Activated naive CD4-positive, alpha-beta T cell treated with anti-CD3 and anti-CD28 coated beads, Interleukin-2, amount 50 U/mL, for 72 hours (primary cell): ENCODE data around the gene HPX. TPM values are rescaled to one million over a fixed set of nuclear protein-coding genes. Genes with fewer than 3 reads are reported as not detected.
A peak's percentile ranks its signal among the peaks of the same experiment; 100 is the strongest.

Source experiments
- ATAC-seq, 2 donors: fragments of 150-1000 bp; cut with Tn5 transposase; 2 replicates each; pipeline ENCODE4 v1.10.0; 2021; ENCODE audit warnings: mild to moderate bottlenecking in 2 of 2, moderate library complexity in 2 of 2
- DNase-seq, 2 donors: peaks; one replicate each; pipeline ENCODE4 v3.0.0; 2021 to 2022; ENCODE audit warnings: low spot score in 2 of 2
- H3K27ac Mint-ChIP-seq, 2 donors: one replicate each; pipeline ENCODE4 v1.8.0; 2022; ENCODE audit warnings: mild to moderate bottlenecking in 2 of 2, mixed read lengths in 2 of 2
- H3K36me3 Mint-ChIP-seq, 2 donors: one replicate each; pipeline ENCODE4 v1.8.0; 2022; ENCODE audit warnings: mixed read lengths in 2 of 2
- H3K9me3 Mint-ChIP-seq, 2 donors: one replicate each; pipeline ENCODE4 v1.8.0; 2022; ENCODE audit warnings: mixed read lengths in 2 of 2
- total RNA-seq, 2 donors: library from RNA; stranded (reverse); gene quantifications; one replicate each; pipeline ENCODE4 v1.2.3, GENCODE V29; 2022

HPX gene
- total RNA-seq, 2 donors from 2014 or later, result 0.41 to 0.55 TPM

GRCh38 chr11:6437993-6438392 is 2.8 kb downstream of the HPX start:
- Mint-ChIP-seq H3K27ac (no peak overlapping the region), H3K9me3 (no peaks in the 10 kb centered on the region), H3K36me3 (no peaks in the 10 kb centered on the region)
- DNase-seq (no peak), ATAC-seq (peak in 1 of 2 donors; percentile 75)

DNA sequence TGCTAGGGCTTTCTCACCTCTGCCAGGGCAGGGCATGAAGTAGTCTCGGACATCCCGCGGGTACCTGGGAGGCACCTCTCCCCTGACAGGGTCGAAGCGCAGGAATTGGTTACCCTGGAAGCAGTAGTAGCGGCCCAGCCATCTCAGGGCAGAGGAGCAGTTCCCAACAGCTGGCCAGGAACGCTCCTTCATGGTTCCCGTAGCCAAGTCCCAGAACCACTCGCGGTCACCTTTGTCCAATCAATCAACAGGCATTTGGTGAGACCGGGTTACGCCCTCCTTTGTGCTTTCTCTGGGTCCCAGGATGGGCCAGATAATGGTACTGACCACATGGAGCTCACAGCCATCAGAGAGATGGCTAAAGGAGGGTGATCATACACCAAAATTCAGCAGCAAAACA is 3.4 kb downstream of the HPX start:
- ATAC-seq, result no peak

DNA sequence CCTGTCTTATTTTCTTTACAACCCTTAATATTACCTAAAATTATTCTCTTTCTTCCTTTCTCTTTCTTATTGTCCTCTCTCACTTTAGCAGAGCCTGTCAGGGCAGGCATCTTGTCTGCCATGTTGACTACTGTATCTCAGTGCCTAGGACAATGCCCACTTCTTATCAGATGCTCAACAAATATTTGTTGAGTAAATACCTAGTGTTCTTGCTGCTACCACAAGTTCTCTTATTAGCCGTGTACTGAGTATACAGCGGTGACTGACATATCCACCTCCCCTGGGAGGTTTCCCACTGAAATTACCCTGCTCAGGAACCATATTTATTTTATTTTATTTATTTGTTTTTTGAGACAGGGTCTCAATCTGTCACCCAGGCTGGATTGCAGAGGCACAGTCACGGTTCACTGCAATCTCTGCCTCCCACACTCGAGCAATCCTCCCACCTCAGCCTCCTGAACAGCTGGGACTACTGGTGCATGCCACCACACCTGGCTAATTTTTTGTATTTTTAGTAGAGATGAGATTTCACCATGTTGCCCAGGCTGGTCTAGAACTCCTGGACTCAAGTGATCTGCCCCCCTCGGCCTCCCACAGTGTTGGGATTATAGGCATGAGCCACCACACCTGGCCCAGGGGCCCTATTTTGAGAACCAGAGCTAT is 6.7 kb downstream of the HPX start:
- Mint-ChIP-seq H3K9me3 (no peaks in the 10 kb centered on the region), H3K27ac (no peak overlapping the region), H3K36me3 (no peaks in the 10 kb centered on the region)
- no peak for DNase-seq
- ATAC-seq, result no peak

More for the DNA sequence above, 3.4 kb downstream of the HPX start:
- Mint-ChIP-seq H3K36me3 (no peaks in the 10 kb centered on the region), H3K9me3 (no peaks in the 10 kb centered on the region), H3K27ac (no peak overlapping the region)
- DNase-seq, result no peak

- no peaks in the 10 kb centered on the region for H3K9me3 Mint-ChIP-seq
- H3K27ac Mint-ChIP-seq, result peak overlapping the region in 1 of 2 donors; percentile 28
- DNase-seq, result no peak
- no peak for ATAC-seq
- no peaks in the 10 kb centered on the region for H3K36me3 Mint-ChIP-seq
Observed at GRCh38 chr11:6431861-6432260, 8.9 kb downstream of the HPX start.

DNA sequence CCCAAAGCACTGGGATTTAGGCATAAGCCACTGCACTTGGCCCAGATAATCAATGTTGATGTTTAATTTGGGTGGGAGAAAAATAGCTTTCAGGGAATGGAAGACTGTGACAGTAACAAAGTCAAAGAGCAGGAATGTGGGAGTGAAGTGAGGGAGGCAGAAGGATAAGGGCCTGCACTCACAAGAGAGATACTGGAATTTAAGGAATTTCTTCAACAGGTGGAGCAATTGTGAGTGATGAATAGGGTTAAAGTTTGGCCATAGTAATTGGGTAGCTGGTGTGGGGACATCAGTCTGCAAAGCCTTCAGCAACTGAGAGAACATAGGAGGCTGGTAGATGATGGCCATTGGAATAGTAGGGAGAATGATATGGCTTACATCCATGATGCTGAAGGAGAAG is 13.3 kb downstream of the HPX start:
- H3K36me3 Mint-ChIP-seq, result no peaks in the 10 kb centered on the region
- no peaks in the 10 kb centered on the region for H3K9me3 Mint-ChIP-seq
- no peak for ATAC-seq
- DNase-seq, result no peak
- H3K27ac Mint-ChIP-seq, result no peak overlapping the region

- H3K36me3 Mint-ChIP-seq, result no peaks in the 10 kb centered on the region
- DNase-seq (no peak), ATAC-seq (no peak)
- H3K9me3 Mint-ChIP-seq, result no peaks in the 10 kb centered on the region
- H3K27ac Mint-ChIP-seq, result no peak overlapping the region
Observed at GRCh38 chr11:6420677-6421076, 20.1 kb downstream of the HPX start.

DNA sequence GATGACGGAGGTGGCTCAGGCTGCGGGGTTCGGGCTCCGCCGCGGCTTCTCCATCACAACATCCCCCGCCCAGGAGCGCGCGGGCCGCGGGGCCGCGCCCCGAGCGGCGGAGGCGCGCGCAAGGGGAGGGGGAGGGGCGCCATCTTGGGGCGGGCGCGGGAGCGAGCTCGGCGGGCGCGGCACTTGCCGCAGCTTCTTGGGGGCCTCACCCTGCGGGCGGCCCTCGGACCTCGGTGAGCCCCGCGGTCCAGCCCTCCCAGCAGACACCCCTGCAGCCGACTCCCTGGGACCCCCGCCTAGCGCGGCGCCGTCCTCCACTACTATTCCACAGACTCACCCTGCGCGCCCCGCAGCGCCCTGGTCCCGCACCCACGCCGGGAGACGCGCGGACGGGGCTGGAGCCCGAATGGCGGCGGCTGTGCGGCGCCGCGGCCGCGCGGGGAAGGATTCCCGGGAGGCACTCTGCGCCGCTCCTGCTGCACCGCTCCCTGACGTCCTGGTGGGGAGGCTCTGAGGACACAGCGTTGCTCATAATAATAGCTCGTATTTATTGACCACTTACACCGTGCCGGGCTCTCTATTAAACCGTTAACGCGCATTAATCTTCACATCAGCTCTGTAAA is 21.7 kb downstream of the HPX start, which contains the start of gene APBB1:
APBB1 (minus strand) TSS at position 86 of the 623 bp plus-strand sequence. CDS start 7,747 bp downstream, outside the sequence.
- ATAC-seq (peak; percentile 28 to 67), DNase-seq (peak; percentile 75 to 79)
- Mint-ChIP-seq H3K36me3 (no peaks in the 10 kb centered on the region), H3K27ac (peak within 1 kb of the TSS in 1 of 2 donors; percentile 75), H3K9me3 (no peaks in the 10 kb centered on the region)

DNA sequence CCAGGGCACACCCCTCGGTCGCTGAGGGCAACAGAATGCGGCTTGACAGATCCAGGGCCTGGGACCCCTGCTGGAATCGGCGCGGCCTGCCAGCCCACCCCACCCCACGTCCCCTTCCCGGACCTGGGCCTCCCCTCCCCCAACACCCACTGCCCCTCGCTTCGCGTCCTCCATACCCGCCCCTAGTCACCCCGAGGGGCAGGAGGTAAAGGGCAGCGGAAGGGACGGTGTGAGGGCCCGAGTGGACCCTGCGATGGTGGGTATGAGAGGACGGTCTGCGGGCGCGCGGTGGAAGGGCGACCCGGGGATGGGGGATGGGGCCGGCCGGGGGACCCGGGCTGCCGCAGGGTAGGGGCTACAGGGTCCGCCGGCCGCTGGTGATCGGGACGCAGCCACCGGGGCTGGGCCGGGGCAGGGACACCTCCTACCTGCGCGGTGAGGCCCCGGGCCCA is 22.2 kb downstream of the HPX start:
- Mint-ChIP-seq H3K9me3 (no peaks in the 10 kb centered on the region), H3K27ac (no peak overlapping the region), H3K36me3 (no peaks in the 10 kb centered on the region)
- ATAC-seq (no peak), DNase-seq (no peak)

- Mint-ChIP-seq H3K36me3 (no peaks in the 10 kb centered on the region), H3K27ac (no peak overlapping the region), H3K9me3 (no peaks in the 10 kb centered on the region)
- no peak for ATAC-seq
- no peak for DNase-seq
Observed at GRCh38 chr11:6417907-6418556, 22.8 kb downstream of the HPX start.

- Mint-ChIP-seq H3K27ac (no peak overlapping the region), H3K36me3 (no peaks in the 10 kb centered on the region), H3K9me3 (no peaks in the 10 kb centered on the region)
- DNase-seq, result no peak
- no peak for ATAC-seq
Observed at GRCh38 chr11:6415797-6416196, 25.0 kb downstream of the HPX start.

- ATAC-seq (peak; percentile 14 to 61), DNase-seq (peak; percentile 36 to 78)
Observed at GRCh38 chr11:6414874-6415328, 25.9 kb downstream of the HPX start.

DNA sequence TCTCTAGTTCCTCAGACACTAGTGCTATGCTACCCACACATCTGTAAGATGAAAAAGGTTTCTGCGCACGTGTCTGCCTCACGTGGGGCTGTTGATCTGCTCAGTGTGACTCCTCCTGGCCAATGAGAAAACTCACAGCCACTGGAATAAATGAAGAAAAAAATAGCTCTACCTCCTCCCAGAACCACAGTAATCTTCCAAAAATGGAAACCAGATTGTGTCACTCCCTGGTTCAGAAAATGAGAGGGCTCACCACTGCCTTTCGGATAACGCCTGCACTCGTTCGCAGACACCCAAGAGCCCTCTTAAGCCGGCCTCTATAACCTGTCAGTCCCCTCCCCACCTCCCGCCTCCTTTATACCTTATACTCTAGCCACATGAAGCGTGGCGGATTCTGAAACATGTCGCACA is 27.0 kb downstream of the HPX start:
- Mint-ChIP-seq H3K36me3 (peaks cover 0 to 10% of the 10 kb centered on the region in 2 donors), H3K9me3 (no peaks in the 10 kb centered on the region)
- DNase-seq, result peak; percentile 59 to 82

More at GRCh38 chr11:6414874-6415328, 25.9 kb downstream of the HPX start:
- Mint-ChIP-seq H3K27ac (no peak overlapping the region), H3K36me3 (peaks cover 0 to 1% of the 10 kb centered on the region in 2 donors), H3K9me3 (no peaks in the 10 kb centered on the region)

DNA sequence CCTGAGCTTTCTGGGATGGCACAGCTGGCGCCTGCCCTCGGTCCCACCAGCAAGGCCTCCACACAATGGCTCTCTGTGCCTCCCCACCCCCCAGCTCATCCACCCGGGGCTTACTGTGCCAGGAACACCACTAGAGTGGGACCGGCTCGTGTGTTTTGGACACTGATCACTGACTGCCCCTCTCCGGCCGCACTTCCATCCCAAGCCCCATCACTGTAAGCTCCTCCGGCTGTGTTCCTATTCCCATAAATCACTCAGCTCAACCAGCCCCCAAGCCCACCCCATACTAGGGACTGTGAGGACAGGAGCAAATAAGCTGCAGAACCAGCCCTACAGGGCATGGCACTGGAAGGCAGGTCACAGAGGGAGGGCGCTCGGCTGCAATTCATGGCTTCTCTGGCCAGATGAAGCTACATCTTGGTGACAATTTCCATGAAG is 29.2 kb downstream of the HPX start:
- DNase-seq (no peak), ATAC-seq (no peak)
- Mint-ChIP-seq H3K36me3 (peaks cover 0 to 10% of the 10 kb centered on the region in 2 donors), H3K27ac (no peak overlapping the region), H3K9me3 (no peaks in the 10 kb centered on the region)

More for the DNA sequence above, 27.0 kb downstream of the HPX start:
- ATAC-seq, result peak; percentile 76 to 87
- no peak overlapping the region for H3K27ac Mint-ChIP-seq

DNA sequence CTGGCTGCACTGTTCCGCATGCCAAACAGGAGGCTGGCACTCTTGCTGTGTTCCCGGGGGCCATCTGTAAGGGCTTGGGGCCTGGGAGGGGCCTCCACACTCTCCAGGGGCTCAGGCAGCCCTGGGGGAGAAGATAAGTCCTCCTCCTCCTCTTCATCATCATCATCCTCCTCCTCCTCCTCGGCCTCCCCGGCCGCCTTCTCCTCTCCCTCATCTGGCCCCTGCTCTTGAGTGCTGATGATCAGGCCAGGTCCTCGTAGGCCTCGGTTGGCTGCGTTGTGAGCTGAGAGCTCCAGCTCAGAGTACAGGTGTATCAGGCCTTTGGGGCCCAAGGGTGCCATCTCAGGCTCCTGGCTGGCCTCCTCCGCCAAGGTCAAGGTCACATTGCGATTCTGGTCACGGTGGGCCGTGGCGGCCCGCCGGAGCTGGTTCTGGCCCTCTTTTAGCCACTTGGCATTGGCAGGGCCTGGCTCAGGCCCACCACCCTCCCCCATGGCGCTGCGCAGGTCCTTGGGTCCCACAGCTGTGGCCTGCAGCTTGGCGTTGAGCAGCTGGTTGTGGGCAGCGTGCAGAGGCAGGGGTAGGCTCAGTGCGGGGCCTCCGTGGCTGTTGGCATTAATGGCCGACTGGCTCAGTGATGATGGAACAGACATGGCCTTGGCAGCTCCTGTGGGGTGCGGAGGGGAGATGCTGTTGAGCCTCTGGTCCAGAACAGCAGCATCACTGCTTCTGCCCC is 29.9 kb downstream of the HPX start:
- peaks cover 0 to 10% of the 10 kb centered on the region in 2 donors for H3K36me3 Mint-ChIP-seq
- DNase-seq, result no peak
- no peaks in the 10 kb centered on the region for H3K9me3 Mint-ChIP-seq
- no peak overlapping the region for H3K27ac Mint-ChIP-seq
- no peak for ATAC-seq

- ATAC-seq (no peak), DNase-seq (no peak)
- Mint-ChIP-seq H3K9me3 (no peaks in the 10 kb centered on the region), H3K36me3 (peaks cover 0 to 10% of the 10 kb centered on the region in 2 donors), H3K27ac (no peak overlapping the region)
Observed at GRCh38 chr11:6406370-6406769, 34.4 kb downstream of the HPX start.

- H3K27ac Mint-ChIP-seq, result peak overlapping the region in 1 of 2 donors; percentile 0
- peaks cover 0 to 15% of the 10 kb centered on the region in 2 donors for H3K36me3 Mint-ChIP-seq
- ATAC-seq (no peak), DNase-seq (no peak)
- no peaks in the 10 kb centered on the region for H3K9me3 Mint-ChIP-seq
Observed at GRCh38 chr11:6405846-6406245, 34.9 kb downstream of the HPX start.
